ENCODE results near the gene APCDD1.

DNA sequence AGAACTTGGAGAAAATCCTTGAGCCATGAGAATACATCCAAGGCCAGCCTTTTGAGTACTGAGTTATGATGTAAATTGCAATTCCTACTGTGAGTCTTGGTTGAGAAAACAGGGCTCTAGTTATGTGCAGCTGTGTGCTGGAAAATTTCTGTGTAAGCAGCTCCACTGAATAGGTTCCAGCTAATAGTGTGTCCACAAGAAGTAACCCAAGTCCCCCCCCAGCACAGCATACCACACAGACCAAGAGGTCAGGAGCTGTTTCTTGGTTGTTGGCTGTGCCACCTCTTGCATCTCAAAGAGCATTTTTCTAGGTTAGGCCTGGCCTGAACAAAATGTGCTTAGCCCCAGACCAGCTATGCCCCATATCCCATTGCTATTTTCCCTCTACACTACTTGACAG is 36.8 kb upstream of the APCDD1 start:
- TF ChIP-seq CTCF (IDR thresholded peaks at IDR 0.05), result no peak
- TF ChIP-seq ZFX (IDR thresholded peaks at IDR 0.05; ENCODE audit: borderline replicate concordance), result no peak
